ENCODE results near the gene FDCSP.
"Not testable (repeated sequence)": the region's sequence is repeated elsewhere in the genome, so short reads cannot be mapped to it uniquely, and the experiment has no call there.

The FDCSP gene

DNA sequence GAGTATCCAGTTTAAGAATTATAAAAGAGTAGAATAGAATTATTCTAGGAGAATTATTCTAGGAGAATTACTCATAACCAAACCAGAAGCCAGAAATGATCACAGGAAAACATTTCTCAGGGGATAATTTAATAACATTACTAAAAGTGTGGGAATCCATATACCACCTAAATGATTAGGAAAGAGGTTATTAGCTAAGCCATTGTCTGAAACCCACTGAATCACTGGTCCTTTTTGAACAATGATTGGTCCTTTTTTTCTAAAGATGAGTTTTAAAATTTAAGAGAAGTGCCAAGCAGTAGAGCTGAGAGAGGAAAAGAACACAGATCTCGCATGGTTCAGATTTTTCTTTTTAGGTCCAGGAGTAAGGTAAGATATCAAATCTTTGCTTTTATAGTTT, 30.5 kb upstream of the FDCSP start, which contains the start of gene ODAM:
Gene ODAM (plus strand): TSS at position 301 of the 400 bp plus-strand sequence. CDS start 819 bp downstream, outside the sequence.
- H3K9ac ChIP-seq (ENCODE audit: low read length): no peak within 1 kb of the TSS

DNA sequence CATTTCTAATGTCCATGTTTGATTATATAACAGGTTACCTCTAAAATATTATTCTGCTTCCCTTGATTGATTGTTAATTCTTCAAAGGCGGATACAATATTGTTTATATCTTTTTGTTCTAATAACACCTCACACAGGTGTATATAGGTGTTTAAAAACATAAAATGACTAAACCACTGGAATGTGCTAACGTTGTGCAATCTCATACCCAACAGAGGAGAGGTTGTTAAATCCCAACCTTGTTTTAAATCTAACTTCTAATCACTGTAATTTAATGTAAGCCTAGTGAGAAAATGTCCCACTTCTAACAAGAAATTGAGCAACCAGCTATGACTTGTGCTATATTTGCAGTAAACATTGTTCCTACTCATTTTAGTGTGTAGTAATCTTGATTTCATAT, 29.1 kb upstream of the FDCSP start:
- Histone ChIP-seq H3K9ac (ENCODE audit: low read length) (no peak overlapping the region), H3K9me3 (ENCODE audit: control insufficient read depth, low read length) (no peaks in the 10 kb centered on the region), H3K36me3 (ENCODE audit: control insufficient read depth, insufficient read depth, low read length) (no peaks in the 10 kb centered on the region), H3K27me3 (ENCODE audit: control insufficient read depth, insufficient read depth, low read length) (no peaks in the 10 kb centered on the region), H3K4me1 (ENCODE audit: control insufficient read depth, insufficient read depth, low read length) (no peaks in the 10 kb centered on the region), H3K4me3 (ENCODE audit: low read length) (no peak overlapping the region)

More for the DNA sequence above, 30.5 kb upstream of the FDCSP start, which contains the start of gene ODAM:
- Histone ChIP-seq H3K4me1 (ENCODE audit: control insufficient read depth, insufficient read depth, low read length) (no peaks in the 10 kb centered on the region), H3K27me3 (ENCODE audit: control insufficient read depth, insufficient read depth, low read length) (no peaks in the 10 kb centered on the region), H3K36me3 (ENCODE audit: control insufficient read depth, insufficient read depth, low read length) (no peaks in the 10 kb centered on the region), H3K9me3 (ENCODE audit: control insufficient read depth, low read length) (no peaks in the 10 kb centered on the region), H3K4me3 (ENCODE audit: low read length) (no peak within 1 kb of the TSS)

DNA sequence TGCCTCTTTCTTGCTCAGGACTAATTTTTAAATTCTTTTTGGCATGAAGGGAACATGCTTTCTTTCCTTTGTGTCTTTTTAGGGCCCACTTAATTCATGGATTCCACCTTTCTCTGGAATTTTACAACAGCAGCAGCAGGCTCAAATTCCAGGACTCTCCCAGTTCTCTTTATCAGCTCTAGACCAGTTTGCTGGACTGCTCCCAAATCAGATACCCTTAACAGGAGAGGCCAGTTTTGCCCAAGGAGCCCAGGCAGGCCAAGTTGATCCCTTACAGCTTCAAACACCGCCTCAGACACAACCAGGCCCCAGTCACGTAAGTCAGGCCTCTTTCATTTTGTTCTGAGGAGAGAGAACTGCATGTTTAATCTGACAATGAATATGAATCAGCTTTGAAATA, 28.1 kb upstream of the FDCSP start:
- H3K9ac ChIP-seq (ENCODE audit: low read length): no peak overlapping the region

DNA sequence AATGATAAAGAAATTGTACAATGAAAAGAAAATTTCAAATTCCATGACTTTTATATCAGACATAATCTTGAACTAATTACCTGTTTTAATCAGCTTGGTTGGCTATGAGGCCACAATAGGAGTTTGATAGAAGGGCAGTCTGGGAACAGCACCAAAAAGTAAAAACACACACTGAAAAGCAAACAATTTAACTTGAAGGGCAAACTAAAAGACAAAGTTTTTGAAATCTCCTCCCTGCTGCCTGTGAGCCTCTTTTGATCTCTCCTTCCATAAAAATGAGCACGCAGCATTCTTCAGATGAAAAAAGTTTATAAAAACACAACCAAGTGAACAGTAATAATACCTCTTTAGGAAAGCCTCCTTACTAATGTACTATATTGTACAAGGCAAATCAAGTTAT, 22.3 kb upstream of the FDCSP start:
- Histone ChIP-seq H3K9me3 (ENCODE audit: control insufficient read depth, low read length) (no peaks in the 10 kb centered on the region), H3K4me3 (ENCODE audit: low read length) (no peak overlapping the region), H3K4me1 (ENCODE audit: control insufficient read depth, insufficient read depth, low read length) (no peaks in the 10 kb centered on the region), H3K27me3 (ENCODE audit: control insufficient read depth, insufficient read depth, low read length) (no peaks in the 10 kb centered on the region), H3K36me3 (ENCODE audit: control insufficient read depth, insufficient read depth, low read length) (no peaks in the 10 kb centered on the region), H3K9ac (ENCODE audit: low read length) (no peak overlapping the region)

More for the DNA sequence above, 28.1 kb upstream of the FDCSP start:
- H3K9me3 ChIP-seq (ENCODE audit: control insufficient read depth, low read length): no peaks in the 10 kb centered on the region
- H3K4me1 ChIP-seq (ENCODE audit: control insufficient read depth, insufficient read depth, low read length): no peaks in the 10 kb centered on the region
- no peaks in the 10 kb centered on the region for H3K36me3 ChIP-seq (ENCODE audit: control insufficient read depth, insufficient read depth, low read length)
- no peaks in the 10 kb centered on the region for H3K27me3 ChIP-seq (ENCODE audit: control insufficient read depth, insufficient read depth, low read length)
- H3K4me3 ChIP-seq (ENCODE audit: low read length): no peak overlapping the region

DNA sequence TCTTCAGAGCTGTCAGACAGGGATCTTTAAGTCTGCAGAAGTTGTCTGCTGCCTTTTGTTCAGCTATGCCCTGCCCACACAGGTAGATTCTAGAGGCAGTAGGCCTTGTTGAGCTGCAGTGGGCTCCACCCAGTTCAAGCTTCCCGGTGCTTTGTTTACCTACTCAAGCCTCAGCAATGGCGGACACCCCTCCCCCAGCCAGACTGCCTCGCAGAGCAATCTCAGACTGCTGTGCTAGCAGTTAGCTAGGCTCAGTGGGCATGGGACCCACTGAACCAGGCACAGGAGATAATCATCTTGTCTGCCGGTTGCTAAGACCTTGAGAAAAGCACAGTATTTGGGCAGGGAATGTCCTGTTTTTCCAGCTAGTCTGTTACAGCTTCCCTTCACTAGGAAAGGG, 13.2 kb upstream of the FDCSP start:
- H3K4me3 ChIP-seq (ENCODE audit: low read length); H3K9ac ChIP-seq (ENCODE audit: low read length); H3K4me1 ChIP-seq (ENCODE audit: control insufficient read depth, insufficient read depth, low read length); H3K27me3 ChIP-seq (ENCODE audit: control insufficient read depth, insufficient read depth, low read length); H3K36me3 ChIP-seq (ENCODE audit: control insufficient read depth, insufficient read depth, low read length); H3K9me3 ChIP-seq (ENCODE audit: control insufficient read depth, low read length): not testable (repeated sequence)

DNA sequence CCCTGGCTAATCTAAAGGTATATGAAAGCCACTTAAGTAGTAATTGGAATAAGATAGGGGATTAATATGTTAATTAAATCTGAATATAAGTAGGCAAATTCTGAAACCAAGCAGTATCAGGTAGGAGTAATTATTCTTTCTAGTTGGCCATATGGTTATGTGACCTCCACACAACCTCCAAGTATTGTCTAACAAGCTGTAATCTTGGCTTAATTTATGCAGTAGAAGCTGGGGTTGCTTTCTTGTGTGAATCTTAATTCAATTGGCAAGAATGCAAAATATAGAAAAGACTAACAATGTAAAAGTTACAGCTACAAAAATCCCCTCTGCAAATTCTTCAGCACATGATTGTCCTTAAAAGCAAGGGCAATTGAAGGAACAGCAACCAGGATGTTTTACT, 9.8 kb upstream of the FDCSP start:
- not testable (repeated sequence) for H3K4me3 ChIP-seq (ENCODE audit: low read length); H3K4me1 ChIP-seq (ENCODE audit: control insufficient read depth, insufficient read depth, low read length); H3K9ac ChIP-seq (ENCODE audit: low read length); H3K9me3 ChIP-seq (ENCODE audit: control insufficient read depth, low read length); H3K27me3 ChIP-seq (ENCODE audit: control insufficient read depth, insufficient read depth, low read length); H3K36me3 ChIP-seq (ENCODE audit: control insufficient read depth, insufficient read depth, low read length)

DNA sequence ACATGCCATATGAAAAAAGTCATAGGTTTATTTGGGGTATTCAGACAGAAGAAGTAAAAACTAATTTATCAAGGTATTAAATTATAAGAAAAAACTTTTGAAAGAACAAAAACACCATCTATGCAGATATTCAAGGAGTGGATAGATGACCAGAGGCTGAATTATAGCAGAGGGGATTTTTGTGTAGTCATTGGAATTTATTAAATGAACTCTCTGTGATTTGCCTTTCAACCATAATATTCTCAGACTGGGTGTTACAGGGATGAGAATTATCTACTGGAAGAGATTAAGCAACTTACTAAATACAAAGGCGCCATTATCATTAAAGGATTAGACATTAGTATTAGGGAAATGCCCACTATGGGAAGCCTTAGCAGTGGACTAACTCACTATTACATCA, 9.4 kb upstream of the FDCSP start:
- H3K36me3 ChIP-seq (ENCODE audit: control insufficient read depth, insufficient read depth, low read length); H3K9me3 ChIP-seq (ENCODE audit: control insufficient read depth, low read length); H3K4me3 ChIP-seq (ENCODE audit: low read length); H3K27me3 ChIP-seq (ENCODE audit: control insufficient read depth, insufficient read depth, low read length); H3K4me1 ChIP-seq (ENCODE audit: control insufficient read depth, insufficient read depth, low read length); H3K9ac ChIP-seq (ENCODE audit: low read length): not testable (repeated sequence)

DNA sequence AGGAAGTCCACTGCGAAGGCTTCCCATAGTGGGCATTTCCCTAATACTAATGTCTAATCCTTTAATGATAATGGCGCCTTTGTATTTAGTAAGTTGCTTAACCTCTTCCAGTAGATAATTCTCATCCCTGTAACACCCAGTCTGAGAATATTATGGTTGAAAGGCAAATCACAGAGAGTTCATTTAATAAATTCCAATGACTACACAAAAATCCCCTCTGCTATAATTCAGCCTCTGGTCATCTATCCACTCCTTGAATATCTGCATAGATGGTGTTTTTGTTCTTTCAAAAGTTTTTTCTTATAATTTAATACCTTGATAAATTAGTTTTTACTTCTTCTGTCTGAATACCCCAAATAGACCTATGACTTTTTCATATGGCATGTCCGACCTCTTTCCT, 4.5 kb upstream of the FDCSP start:
- H3K9ac ChIP-seq (ENCODE audit: low read length); H3K27me3 ChIP-seq (ENCODE audit: control insufficient read depth, insufficient read depth, low read length); H3K9me3 ChIP-seq (ENCODE audit: control insufficient read depth, low read length); H3K4me3 ChIP-seq (ENCODE audit: low read length); H3K4me1 ChIP-seq (ENCODE audit: control insufficient read depth, insufficient read depth, low read length); H3K36me3 ChIP-seq (ENCODE audit: control insufficient read depth, insufficient read depth, low read length): not testable (repeated sequence)

DNA sequence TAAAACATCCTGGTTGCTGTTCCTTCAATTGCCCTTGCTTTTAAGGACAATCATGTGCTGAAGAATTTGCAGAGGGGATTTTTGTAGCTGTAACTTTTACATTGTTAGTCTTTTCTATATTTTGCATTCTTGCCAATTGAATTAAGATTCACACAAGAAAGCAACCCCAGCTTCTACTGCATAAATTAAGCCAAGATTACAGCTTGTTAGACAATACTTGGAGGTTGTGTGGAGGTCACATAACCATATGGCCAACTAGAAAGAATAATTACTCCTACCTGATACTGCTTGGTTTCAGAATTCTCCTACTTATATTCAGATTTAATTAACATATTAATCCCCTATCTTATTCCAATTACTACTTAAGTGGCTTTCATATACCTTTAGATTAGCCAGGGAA, 4.1 kb upstream of the FDCSP start:
- not testable (repeated sequence) for H3K9me3 ChIP-seq (ENCODE audit: control insufficient read depth, low read length); H3K4me1 ChIP-seq (ENCODE audit: control insufficient read depth, insufficient read depth, low read length); H3K9ac ChIP-seq (ENCODE audit: low read length); H3K4me3 ChIP-seq (ENCODE audit: low read length); H3K27me3 ChIP-seq (ENCODE audit: control insufficient read depth, insufficient read depth, low read length); H3K36me3 ChIP-seq (ENCODE audit: control insufficient read depth, insufficient read depth, low read length)

DNA sequence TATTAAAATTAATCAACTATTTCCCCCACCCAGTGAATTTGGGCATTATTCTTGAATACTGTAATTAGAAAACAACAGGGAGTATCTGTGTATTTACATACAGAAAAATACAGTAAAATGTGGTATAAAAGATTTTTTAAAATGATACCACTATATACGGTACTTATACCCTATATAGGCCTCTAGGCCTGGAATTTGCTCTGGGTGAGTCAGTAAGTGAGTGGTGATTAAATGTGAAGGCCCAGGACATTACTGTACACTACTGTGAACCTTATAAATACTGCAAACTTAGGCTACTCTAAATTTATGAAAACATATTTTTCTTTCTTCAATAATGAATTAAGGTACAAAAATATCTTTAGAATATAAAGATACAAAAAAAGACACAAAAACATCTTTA, 10.2 kb downstream of the FDCSP start:
- Histone ChIP-seq H3K27me3 (ENCODE audit: control insufficient read depth, insufficient read depth, low read length) (no peaks in the 10 kb centered on the region), H3K9ac (ENCODE audit: low read length) (no peak overlapping the region), H3K4me3 (ENCODE audit: low read length) (no peak overlapping the region), H3K36me3 (ENCODE audit: control insufficient read depth, insufficient read depth, low read length) (no peaks in the 10 kb centered on the region), H3K4me1 (ENCODE audit: control insufficient read depth, insufficient read depth, low read length) (no peaks in the 10 kb centered on the region), H3K9me3 (ENCODE audit: control insufficient read depth, low read length) (no peaks in the 10 kb centered on the region)

DNA sequence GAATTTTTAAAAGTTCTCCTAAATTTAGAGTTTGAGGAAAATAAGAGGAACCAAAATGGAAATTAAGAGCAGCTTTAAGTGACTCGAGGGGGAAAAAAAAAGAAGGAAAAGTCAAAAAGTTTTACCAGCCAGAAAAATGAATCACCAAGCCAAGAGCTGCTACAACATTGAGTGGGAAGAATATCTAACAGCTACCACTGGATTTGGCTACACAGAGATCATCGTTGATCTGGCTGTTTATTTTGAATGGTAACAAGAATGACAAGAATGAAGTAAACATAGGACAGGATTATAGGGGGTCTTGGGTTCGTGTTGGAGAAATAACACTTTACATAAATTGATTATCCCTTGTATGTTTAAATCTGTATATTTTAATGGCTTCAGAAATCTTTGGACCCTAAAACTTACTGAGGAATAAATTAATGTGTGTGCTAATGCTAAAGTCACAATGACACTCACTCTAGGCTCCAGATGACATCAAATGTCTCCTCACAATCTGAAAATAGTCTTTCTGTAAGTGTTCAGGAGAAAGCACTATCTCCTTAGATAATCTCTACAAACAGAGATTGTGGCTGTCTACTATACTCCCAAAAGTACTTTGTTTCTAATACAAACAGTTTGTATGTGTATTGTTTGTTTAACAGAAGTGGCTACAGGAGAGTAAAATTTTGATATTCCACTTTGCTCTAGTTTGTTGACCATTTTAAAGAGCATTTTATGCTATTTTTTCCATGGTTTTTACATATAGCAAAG, 13.4 kb downstream of the FDCSP start:
- Histone ChIP-seq H3K9ac (ENCODE audit: low read length) (no peak overlapping the region), H3K36me3 (ENCODE audit: control insufficient read depth, insufficient read depth, low read length) (no peaks in the 10 kb centered on the region), H3K4me3 (ENCODE audit: low read length) (no peak overlapping the region), H3K9me3 (ENCODE audit: control insufficient read depth, low read length) (no peaks in the 10 kb centered on the region), H3K27me3 (ENCODE audit: control insufficient read depth, insufficient read depth, low read length) (no peaks in the 10 kb centered on the region), H3K4me1 (ENCODE audit: control insufficient read depth, insufficient read depth, low read length) (no peaks in the 10 kb centered on the region)

DNA sequence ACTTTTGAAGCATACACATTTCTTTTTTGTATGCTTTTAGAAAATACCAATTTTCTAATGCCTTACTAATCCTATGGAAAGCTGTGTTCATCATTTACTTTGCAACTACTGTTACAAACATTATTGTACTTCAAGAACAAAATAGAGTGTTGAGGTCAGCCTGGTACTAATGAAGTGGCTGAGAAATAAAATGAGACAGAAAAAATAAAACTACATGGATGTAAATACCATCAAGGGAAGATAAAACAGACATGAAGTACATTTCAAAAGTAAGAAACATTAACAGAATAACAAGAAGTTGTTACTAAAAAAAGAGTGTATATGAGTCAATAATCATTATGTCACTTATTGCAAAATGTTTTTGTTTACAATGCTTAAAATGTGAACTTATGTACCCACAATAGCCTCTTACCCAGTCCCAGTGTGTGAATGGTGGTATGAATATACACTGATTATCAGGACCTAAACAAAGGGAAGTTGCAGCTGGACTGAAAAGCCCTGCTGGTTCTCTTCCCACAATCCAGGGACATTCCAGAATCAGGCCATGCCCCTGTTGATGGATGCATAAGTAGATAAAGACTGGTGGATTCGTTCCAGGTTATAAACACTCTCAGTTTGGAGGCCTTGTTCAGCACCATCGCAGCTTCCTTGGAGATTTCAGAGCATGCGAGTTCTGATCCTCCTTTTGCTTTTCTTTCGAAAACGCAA, 14.1 kb downstream of the FDCSP start:
- Histone ChIP-seq H3K36me3 (ENCODE audit: control insufficient read depth, insufficient read depth, low read length) (no peaks in the 10 kb centered on the region), H3K9me3 (ENCODE audit: control insufficient read depth, low read length) (no peaks in the 10 kb centered on the region), H3K4me1 (ENCODE audit: control insufficient read depth, insufficient read depth, low read length) (no peaks in the 10 kb centered on the region), H3K9ac (ENCODE audit: low read length) (no peak overlapping the region), H3K4me3 (ENCODE audit: low read length) (no peak overlapping the region), H3K27me3 (ENCODE audit: control insufficient read depth, insufficient read depth, low read length) (no peaks in the 10 kb centered on the region)

Data from mucosa of stomach (tissue), 1 donor.